NCI-H2171 treated with DMSO at 0.1 percent for 48 hours (cell line): ENCODE results near the gene KIAA0232.
"Not testable (repeated sequence)": the region's sequence is repeated elsewhere in the genome, so short reads cannot be mapped to it uniquely, and the experiment has no call there.

Experiments used
- DNase-seq: peaks from one replicate; lab custom pipeline; 2025; lab: John Stamatoyannopoulos, UW

KIAA0232 gene

GRCh38 chr4:6777636-6778281, 4.8 kb upstream of the KIAA0232 start:
- DNase-seq = no peak

GRCh38 chr4:6778435-6778834, 4.1 kb upstream of the KIAA0232 start:
- DNase-seq = no peak

GRCh38 chr4:6779667-6780565, 2.6 kb upstream of the KIAA0232 start:
- peak; percentile 85 for DNase-seq

- DNase-seq = no peak
These were observed 1.4 kb upstream of the KIAA0232 start for GRCh38 chr4:6781113-6781512.

GRCh38 chr4:6781561-6781960, 966 bp upstream of the KIAA0232 start:
- no peak for DNase-seq

- DNase-seq = no peak
These were observed 251 bp downstream of the KIAA0232 start for GRCh38 chr4:6782846-6783110.

GRCh38 chr4:6783111-6783981, 819 bp downstream of the KIAA0232 start:
- DNase-seq = peak; percentile 60

- no peak for DNase-seq
These were observed 3.0 kb downstream of the KIAA0232 start for GRCh38 chr4:6785572-6785925.

GRCh38 chr4:6788123-6788522, 5.6 kb downstream of the KIAA0232 start:
- DNase-seq = no peak

- not testable (repeated sequence) for DNase-seq
These were observed 8.7 kb downstream of the KIAA0232 start for GRCh38 chr4:6791245-6791644.

GRCh38 chr4:6791796-6792195, 9.3 kb downstream of the KIAA0232 start:
- DNase-seq = not testable (repeated sequence)

GRCh38 chr4:6794189-6794588, 11.7 kb downstream of the KIAA0232 start:
- no peak for DNase-seq

GRCh38 chr4:6795821-6796220, 13.3 kb downstream of the KIAA0232 start:
- DNase-seq = no peak

GRCh38 chr4:6797368-6797767, 14.8 kb downstream of the KIAA0232 start:
- DNase-seq = not testable (repeated sequence)

GRCh38 chr4:6799091-6799490, 16.6 kb downstream of the KIAA0232 start:
- no peak for DNase-seq

GRCh38 chr4:6802025-6802424, 19.5 kb downstream of the KIAA0232 start:
- DNase-seq = no peak

- DNase-seq = no peak
These were observed 20.1 kb downstream of the KIAA0232 start for GRCh38 chr4:6802626-6803025.

- DNase-seq = no peak
These were observed 20.7 kb downstream of the KIAA0232 start for GRCh38 chr4:6803246-6803645.

GRCh38 chr4:6804082-6804752, 21.7 kb downstream of the KIAA0232 start:
- no peak for DNase-seq

- DNase-seq = no peak
These were observed 24.5 kb downstream of the KIAA0232 start for GRCh38 chr4:6806924-6807626.

GRCh38 chr4:6808259-6808658, 25.7 kb downstream of the KIAA0232 start:
- no peak for DNase-seq

GRCh38 chr4:6811165-6811564, 28.6 kb downstream of the KIAA0232 start:
- no peak for DNase-seq
